Stimulated activated naive CD4-positive, alpha-beta T cell (primary cell): ENCODE data around the gene YJU2.
"Not testable (repeated sequence)": the region's sequence is repeated elsewhere in the genome, so short reads cannot be mapped to it uniquely, and the experiment has no call there.

ENCODE experiments used
- DNase-seq, 6 experiments: peaks; one replicate each; lab custom pipeline; 2025; lab: John Stamatoyannopoulos, UW

The YJU2 gene

GRCh38 chr19:4267901-4268815 lies 21.3 kb downstream of the YJU2 start:
- no peak for DNase-seq

DNA sequence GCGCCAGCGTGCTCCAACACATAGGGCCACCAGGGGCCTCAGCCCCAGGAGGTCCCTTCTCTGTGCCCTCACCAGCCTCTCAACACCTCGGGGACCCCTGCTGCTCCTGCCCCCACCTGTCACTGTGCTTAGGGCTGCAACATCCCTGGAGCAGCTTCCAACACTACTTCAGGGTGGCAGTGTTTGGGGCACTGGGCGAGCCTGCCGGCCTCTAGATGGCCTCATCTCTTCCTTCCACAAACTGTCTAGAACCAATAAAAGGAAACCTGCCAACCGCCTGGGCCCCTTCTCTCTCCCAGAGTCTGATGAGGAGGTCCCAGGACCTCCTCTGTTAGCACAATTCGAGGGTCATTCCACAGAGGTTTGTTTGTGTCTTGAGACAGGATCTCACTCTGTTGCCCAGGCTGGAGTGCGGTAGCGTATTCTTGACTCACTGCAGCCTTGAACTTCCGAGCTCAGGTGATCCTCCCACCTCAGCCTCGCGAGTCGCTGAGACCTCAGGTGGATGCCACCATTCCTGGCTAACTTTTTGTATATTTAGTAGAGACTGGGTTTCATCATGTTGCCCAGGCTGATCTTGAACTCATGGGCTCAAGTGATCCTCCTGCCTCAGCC lies 22.0 kb downstream of the YJU2 start:
- no peak for DNase-seq

- no peak for DNase-seq
Measured at GRCh38 chr19:4272894-4273293, 26.0 kb downstream of the YJU2 start.

DNA sequence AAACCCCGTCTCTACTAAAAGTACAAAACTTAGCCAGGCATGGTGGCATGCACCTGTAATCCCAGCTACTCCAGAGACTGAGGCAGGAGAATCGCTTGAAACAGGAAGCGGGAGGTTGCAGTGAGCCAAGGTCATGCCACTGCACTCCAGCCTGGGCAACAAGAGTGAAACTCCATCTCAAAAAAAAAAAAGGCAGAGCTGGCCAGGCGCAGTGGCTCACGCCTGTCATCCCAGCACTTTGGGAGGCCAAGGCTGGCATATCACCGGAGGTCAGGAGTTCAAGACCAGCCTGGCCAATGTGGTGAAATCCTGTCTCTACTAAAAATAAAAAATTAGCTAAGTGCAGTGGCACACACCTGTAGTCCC lies 27.4 kb downstream of the YJU2 start:
- not testable (repeated sequence) for DNase-seq

DNA sequence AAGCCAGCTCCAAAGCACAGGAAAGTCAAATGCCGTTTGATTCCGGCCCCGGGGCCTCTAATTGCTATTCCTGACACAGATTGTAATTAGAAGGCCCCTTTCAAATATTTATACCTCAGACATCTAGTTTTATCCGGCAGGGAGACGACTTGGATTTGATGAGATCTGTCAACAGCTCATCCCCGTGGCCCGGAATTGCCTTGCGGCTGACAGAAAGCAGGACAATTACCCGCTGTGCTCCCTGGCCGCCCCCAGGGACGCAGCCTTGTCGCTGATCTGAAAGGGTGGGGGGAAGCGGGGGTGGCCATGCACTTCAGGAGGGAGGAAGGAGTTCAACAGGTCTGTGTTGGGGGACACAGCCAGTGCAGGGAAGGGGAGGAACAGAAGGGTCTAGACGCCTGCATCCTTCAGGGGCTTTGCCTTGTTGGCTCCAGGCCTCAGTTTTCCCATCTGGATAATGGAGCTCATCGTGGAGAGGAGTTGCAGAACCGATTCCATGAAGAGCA lies 30.4 kb downstream of the YJU2 start:
- no peak for DNase-seq

GRCh38 chr19:4278010-4278409 lies 31.1 kb downstream of the YJU2 start:
- DNase-seq: no peak

- no peak for DNase-seq
Measured at GRCh38 chr19:4278419-4279266, 31.8 kb downstream of the YJU2 start, which contains the start of gene SHD. SHD (plus strand) TSS chr19:4279266; CDS start chr19:4280064, 798 bp downstream.

GRCh38 chr19:4279267-4279529 lies 32.3 kb downstream of the YJU2 start:
- DNase-seq: no peak

DNA sequence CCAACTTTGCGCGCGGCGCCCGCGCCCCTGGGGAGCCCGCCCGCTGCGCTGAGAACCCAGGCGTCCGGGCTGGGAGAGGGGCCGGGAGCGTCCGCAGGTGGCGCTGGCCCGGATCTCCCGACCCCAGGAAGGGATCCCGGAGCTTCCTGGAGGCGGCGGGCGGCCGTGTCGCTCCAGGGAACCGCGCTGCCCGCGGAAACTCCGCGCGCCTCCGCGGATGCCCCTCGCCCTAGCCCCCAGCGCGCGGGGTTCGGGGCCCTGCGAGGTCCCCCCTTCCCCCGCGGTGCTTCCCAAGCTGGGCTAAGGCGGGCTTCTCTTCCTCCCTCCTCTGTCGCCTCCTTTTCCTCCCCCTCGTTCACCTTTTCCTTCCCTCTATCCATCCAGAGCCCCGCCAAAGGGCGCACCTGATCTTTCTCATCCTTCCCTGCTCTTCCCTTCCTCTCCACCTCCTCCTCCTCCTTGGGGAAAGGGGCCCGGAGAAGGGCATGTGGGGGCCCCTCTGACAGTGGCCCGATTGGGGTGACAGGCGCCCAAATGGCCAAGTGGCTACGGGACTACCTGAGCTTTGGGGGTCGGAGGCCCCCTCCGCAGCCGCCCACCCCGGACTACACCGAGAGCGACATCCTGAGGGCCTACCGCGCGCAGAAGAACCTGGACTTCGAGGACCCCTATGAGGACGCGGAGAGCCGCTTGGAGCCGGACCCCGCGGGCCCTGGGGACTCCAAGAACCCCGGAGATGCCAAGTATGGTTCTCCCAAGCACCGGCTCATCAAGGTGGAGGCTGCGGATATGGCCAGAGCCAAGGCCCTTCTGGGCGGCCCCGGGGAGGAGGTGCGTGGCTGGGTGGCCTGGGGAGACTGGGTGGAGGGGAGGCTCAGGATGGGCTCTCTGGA lies 32.9 kb downstream of the YJU2 start:
- DNase-seq: no peak

- DNase-seq: no peak
Measured at GRCh38 chr19:4284176-4284958, 37.5 kb downstream of the YJU2 start.

GRCh38 chr19:4284974-4285373 lies 38.1 kb downstream of the YJU2 start:
- no peak for DNase-seq

- DNase-seq: not testable (repeated sequence)
Measured at GRCh38 chr19:4286141-4286540, 39.3 kb downstream of the YJU2 start.

- no peak for DNase-seq
Measured at GRCh38 chr19:4288091-4288777, 41.4 kb downstream of the YJU2 start.

- no peak for DNase-seq
Measured at GRCh38 chr19:4291184-4291732, 44.4 kb downstream of the YJU2 start.

- no peak for DNase-seq
Measured at GRCh38 chr19:4292515-4292914, 45.6 kb downstream of the YJU2 start.

DNA sequence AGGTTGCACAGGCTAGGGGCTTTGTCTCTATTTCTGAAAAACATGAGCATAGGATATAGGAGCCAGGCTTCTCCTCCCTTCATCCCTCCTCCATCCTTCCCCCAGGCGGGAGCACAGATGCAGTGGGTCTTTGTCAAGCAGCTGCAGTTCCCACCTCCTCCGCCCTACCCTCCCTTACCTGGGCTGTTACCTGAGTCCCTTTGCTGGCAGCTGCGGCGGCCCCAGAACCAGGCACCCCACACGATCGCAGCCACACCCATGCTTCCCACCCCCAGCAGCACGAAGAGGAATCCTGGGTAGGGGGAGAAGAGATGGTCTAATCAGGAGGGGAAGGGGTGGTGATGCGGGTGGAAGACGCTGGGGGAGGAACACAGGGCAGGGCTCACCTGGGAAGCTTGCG lies 47.5 kb downstream of the YJU2 start:
- no peak for DNase-seq

GRCh38 chr19:4295972-4296771 lies 49.3 kb downstream of the YJU2 start:
- no peak for DNase-seq

GRCh38 chr19:4297901-4298809 lies 51.3 kb downstream of the YJU2 start:
- no peak for DNase-seq
